COLO829 (cell line): Measurements from ENCODE around the gene CHST8.
"Not testable (repeated sequence)": the region's sequence is repeated elsewhere in the genome, so short reads cannot be mapped to it uniquely, and the experiment has no call there.

ENCODE experiments used
- DNase-seq: peaks from one replicate; pipeline ENCODE4 v3.0.0; 2012; ENCODE audit warnings: low spot score

CHST8 gene

GRCh38 chr19:33689138-33689746 is 67.5 kb downstream of the CHST8 start:
- DNase-seq = no peak

GRCh38 chr19:33689868-33690267 is 68.1 kb downstream of the CHST8 start:
- DNase-seq = no peak

- no peak for DNase-seq
Measured at GRCh38 chr19:33690378-33691029, 68.8 kb downstream of the CHST8 start.

- DNase-seq = no peak
Measured at GRCh38 chr19:33691030-33691427, 69.3 kb downstream of the CHST8 start.

- DNase-seq = no peak
Measured at GRCh38 chr19:33691736-33692135, 70.0 kb downstream of the CHST8 start.

GRCh38 chr19:33693678-33694077 is 71.9 kb downstream of the CHST8 start:
- no peak for DNase-seq

- DNase-seq = not testable (repeated sequence)
Measured at GRCh38 chr19:33695547-33695946, 73.8 kb downstream of the CHST8 start.

- no peak for DNase-seq
Measured at GRCh38 chr19:33697766-33698165, 76.0 kb downstream of the CHST8 start.

GRCh38 chr19:33698576-33699435 is 77.1 kb downstream of the CHST8 start:
- DNase-seq = no peak

GRCh38 chr19:33699754-33700407 is 78.1 kb downstream of the CHST8 start:
- no peak for DNase-seq

- DNase-seq = no peak
Measured at GRCh38 chr19:33700408-33701013, 78.8 kb downstream of the CHST8 start.

GRCh38 chr19:33701565-33701964 is 79.8 kb downstream of the CHST8 start:
- DNase-seq = no peak

- DNase-seq = no peak
Measured at GRCh38 chr19:33702606-33703437, 81.1 kb downstream of the CHST8 start.

GRCh38 chr19:33703438-33703750 is 81.6 kb downstream of the CHST8 start:
- DNase-seq = no peak

GRCh38 chr19:33703821-33704220 is 82.1 kb downstream of the CHST8 start:
- no peak for DNase-seq

- DNase-seq = no peak
Measured at GRCh38 chr19:33704271-33704670, 82.5 kb downstream of the CHST8 start.

- DNase-seq = no peak
Measured at GRCh38 chr19:33705090-33705847, 83.5 kb downstream of the CHST8 start.

GRCh38 chr19:33705860-33706259 is 84.1 kb downstream of the CHST8 start:
- DNase-seq = no peak

- DNase-seq = no peak
Measured at GRCh38 chr19:33706631-33707030, 84.9 kb downstream of the CHST8 start.

- DNase-seq = no peak
Measured at GRCh38 chr19:33712268-33712667, 90.5 kb downstream of the CHST8 start.

GRCh38 chr19:33713194-33713593 is 91.4 kb downstream of the CHST8 start:
- DNase-seq = no peak
